Skin of body (tissue), 2 donors: Measurements from ENCODE around the gene FANCC. TPM values are rescaled to one million over a fixed set of nuclear protein-coding genes. Genes with fewer than 3 reads are reported as not detected.
"Not testable (repeated sequence)": the region's sequence is repeated elsewhere in the genome, so short reads cannot be mapped to it uniquely, and the experiment has no call there.

Experiments
- DNase-seq: peaks from one replicate; lab custom pipeline; 2025; lab: John Stamatoyannopoulos, UW
- total RNA-seq: library from RNA; depleted of rRNA; stranded (reverse); fragments of >200 nt; gene quantifications from one replicate; pipeline ENCODE4 v1.2.3, GENCODE V29; 2014

Gene FANCC
- total RNA-seq, 1 donor from 2014 or later: 16.1 TPM

DNA sequence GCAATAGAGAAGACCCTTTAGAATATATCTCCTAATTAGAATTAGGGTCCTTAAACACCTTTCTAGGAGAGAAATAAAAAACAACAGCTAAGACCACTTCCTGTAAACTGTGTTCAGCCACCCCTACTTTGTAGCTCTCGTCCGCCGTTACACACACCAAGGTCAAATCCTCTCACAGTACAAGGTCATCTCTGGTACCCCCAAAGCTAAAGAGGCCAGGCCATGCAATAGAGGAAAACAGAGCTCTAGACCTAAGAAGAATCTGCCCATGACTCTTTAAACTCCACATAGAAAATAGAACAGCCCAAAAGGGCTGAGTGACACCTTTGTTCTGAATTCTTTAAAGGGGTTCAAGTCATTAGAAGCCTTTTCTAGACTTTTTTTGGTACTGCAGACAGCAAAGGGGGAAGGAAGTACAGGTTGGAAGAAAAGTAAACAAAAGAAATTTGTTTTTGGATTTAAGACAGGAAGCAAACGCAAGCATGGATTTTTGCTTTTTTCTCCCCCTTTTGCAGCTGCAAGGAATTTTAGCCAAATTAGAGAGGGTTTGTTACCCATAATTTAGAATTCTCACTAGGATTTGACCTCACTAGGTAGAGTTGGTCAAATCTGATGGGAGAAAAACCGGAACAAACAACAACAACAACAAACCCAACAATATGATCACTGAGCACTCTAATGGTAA is 13.4 kb upstream of the FANCC start:
- DNase-seq: no peak

DNA sequence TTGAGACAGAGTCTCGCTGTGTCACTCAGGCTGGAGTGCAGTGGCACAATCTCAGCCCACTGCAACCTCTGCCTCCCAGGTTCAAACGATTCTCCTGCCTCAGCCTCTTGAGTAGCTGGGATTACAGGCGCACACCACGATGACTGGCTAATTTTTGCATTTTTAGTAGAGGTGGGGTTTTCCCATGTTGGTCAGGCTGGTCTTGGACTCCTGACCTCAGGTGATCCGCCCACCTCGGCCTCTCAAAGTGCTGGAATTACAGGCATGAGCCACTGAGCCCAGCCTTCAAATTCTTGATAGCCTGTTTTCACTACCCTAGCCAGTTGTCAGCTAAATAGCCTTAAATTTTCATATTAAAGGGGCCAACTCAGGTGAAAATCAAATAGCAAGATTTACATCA is 11.6 kb upstream of the FANCC start:
- not testable (repeated sequence) for DNase-seq

DNA sequence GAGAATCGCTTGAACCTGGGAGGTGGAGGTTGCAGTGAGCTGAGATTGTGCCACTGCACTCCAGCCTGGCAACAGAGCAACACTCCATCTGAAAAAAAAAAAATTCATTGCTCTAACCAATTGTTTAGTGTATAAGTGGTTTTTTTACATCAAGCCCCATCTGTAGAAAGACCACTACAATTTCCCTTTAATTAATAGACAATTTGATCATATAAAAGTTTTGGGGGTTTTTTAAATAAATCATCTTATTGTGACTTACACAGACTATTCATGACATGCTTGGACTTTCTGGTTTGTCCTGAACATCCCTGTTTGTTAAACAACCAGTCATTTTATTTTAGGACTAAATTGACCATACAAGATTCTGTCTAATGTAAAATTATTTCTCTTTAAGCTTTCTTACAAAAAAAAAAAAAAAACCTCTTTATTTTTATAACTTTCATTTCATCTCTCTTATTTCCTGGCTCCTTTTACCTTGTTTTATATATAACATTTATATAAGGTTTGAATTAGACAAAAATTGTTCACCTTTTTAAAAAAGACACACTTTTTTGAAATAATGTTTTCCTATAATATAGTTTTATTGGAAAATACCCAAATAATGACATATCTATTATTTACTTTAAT is 9.8 kb upstream of the FANCC start:
- no peak for DNase-seq

DNA sequence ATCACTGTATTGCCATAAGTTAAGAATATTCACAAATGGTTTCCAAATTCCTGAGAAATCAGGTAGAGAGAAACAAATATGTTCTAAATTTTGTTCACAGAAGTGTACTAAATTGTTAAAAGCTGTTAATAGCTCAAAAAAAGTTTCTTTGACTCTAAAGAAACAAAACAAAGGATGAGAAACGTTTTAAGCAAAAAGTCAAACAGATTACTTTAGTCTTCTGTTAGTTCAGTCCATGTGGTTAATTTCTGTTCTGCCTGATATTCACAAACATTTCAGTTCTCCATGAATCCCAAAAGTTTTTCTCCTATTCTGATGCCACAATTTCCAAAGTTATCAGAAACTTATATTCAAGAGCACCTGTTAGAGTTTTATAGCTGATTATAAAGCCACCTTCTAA is 7.7 kb upstream of the FANCC start:
- no peak for DNase-seq

DNA sequence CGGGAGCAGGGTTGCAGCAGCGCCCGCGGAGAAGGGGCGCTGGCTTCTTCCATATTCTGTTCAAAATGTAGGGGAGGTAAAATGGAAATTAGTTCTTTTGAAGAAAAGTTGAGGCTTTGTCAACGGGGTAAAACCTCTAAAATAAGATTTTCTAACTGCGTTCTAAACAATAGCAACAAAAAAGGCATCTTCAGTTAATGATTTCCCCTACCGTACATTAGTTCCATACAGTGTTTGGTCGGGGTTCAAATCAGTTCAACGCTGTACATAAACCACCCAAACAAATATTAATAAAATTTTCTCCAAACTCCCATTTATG is 343 bp upstream of the FANCC start:
- DNase-seq: no peak

DNA sequence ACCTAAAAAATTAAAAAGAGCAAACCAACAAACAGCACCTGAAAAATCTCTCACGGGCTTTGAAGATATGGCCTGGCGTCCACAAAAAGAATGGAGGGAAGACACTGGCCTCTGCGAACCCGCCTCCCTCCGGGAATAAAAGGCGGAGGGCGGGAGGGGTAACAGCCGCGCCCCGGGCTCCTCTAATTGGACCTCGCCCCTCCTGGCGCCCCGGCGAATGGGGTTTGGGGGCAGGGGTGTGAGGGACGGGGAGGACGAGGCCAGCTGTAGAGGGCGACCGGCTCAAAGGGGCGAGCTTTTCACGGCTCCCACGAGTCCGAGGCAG is 753 bp downstream of the FANCC start:
- no peak for DNase-seq

DNA sequence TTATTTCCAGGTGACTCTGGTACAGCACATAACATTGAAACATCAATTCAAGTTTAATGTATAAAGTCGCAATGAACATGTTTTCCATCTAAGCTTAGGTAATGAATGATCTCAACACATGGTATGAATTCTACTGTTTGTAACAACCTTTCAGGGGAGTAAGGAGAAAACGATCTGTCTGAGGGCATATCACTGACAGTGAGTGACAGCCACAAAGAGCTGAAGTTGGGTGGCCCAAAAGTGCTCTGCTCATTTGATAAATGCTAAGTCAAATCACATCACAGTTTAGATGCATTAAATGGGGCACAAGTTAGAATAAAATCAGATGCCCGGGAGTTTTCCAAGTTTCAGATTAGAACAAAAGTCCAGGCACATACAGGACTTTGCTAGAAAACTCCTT is 1.2 kb downstream of the FANCC start:
- no peak for DNase-seq

DNA sequence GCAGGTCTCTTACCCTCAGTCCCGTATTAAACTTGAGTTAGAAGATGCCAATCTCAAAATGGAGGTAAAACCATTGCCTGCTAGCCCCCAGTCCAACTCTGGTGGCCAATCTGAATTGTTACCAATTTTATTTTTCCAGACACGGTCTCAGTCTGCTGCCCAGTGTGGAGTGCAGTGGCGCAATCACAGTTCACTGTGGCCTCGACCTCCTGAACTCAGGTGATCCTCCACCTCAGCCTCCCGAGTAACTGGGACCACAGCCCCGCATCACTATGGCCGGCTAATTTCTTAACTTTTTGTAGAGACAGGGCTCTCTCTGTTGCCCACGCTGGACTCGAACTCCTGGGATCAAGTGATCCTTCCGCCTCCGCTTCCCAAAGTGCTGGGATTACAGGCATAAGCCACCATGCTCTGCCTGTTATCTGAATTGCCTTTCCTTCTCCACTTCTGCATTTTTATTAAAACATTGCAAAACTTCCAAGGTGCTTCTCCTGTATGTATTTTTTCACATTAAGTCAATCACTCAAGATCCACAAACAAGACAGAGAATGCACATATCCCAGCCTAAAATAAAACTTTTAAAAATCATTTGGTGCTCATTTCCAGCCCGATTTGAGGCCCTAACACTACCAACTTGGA is 2.3 kb downstream of the FANCC start:
- no peak for DNase-seq

DNA sequence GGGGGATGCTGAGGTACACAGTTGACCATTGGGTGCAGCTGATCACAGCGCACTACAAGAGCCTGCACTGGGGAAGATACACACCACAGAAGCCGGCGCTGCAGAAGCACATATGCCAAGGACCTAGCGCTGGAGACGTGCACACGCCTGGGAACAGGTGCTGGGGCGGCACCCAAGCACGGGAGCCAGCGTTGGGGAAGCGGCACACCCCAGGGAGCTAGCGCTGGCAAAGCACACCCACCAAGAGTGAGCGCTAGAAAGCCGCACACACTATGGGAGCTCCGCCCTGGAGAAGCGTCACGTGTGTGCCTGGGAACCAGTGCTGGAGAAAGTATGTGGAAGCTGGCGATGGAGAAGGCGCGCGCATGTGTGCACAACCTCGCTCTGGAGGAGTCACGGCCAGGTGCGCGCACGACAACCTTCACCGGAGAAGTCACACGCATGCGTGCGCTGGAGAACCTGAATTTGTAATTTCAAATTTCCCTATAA is 4.5 kb downstream of the FANCC start:
- DNase-seq: peak; percentile 15

DNA sequence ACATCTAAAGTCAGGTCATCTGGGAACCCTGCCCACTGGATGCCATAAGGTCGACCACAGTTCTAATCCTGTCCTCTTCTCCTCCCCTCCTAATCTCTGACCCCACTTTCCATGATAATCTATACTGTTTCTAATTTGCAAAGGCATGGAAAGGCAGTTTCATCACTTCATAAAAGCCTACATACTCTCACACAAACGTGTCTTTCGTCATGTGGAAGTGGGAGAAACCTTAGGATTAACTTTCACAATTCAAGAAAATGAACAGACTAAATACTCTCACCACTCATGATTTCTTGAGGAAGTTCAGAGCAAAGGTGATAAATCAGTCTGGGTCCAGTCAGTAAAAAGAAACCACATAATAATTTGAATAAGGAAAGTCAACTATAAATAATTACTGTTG is 5.5 kb downstream of the FANCC start:
- DNase-seq: no peak

DNA sequence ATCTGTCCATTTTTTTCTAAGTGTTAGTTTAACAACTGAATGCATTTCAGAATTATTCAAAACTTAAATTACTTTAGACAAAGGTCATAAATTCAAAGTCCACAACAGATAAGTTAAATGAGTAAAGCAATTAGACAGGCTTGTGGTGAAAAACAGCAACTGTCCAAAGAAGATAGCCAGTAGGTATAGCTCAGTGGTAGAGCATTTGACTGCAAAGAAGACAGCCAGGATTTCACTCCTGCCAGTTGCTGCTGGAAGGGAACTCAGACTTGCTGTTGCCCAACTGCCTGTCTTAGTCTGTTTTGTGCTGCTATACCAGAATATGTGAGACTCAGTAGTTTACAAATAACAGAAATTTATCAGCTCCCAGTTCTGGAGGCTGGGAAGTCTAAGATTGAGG is 10.0 kb downstream of the FANCC start:
- no peak for DNase-seq

DNA sequence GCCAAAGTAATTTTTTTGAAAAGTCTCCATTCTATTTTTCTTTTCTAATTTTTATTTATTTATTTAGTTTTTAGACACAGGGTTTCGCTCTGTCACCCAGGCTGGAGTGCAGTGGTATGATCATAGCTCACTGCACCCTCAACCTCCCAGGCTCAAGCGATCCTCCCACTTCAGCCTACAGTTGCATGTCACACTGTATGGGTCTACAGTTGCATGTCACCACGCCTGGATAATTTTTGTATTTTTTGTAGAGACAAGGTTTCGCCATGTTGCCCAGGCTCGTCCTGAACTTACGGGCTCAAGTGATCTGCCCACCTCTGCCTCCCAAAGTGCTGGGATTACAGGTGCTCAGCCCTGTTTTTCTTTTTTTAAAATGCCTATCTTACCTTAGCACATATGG is 10.7 kb downstream of the FANCC start:
- DNase-seq: no peak

DNA sequence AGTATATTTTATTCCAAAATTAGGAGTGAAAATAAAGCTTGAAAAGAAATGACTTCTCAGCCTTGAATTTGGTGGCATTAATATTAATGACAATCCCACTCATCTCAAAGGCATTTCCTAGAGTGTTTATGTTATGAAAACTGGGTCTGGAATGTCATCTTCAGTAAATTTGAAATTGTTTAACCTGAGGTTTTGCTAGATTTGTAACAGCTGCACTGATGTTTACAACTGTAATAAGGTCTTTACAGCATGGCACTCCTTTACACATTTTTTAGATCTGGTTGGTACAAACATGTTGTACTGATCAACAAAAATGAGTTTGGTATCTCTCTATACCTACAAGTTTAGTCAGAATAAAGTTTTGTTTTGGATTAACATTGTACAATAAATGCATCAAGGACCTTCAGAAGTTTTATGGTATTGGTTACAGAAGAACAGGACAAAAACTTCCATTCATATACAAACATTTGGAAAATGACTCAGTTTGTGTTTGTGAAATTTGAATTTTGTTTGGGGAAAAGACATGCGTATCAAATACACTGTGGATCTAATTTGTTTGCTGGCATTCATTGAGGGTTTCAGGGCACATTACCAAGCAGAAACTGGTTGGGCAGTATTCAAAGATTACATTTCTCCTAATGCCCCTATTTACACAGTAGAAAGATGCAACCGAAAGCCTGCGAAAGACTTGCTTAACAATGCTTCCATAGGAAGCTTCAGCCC is 11.6 kb downstream of the FANCC start:
- no peak for DNase-seq

DNA sequence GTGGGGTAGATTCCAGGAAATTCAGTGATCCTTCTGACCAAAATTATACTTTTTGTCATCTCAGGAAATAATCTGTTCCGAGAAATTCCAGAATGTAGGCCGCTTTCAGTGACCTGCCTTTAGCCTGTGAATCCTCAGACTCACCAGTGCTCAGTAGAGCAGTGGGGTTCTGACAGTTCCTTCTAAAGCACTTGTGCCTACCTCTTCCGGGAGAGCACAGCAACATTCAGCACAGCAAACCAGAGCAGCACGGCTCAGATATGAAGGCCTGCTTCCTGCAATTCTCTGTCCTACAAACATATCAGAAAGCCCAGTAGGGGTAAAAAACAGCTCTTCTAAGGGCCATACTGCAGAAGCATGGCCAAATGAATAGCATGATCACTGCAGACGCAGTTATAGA is 15.0 kb downstream of the FANCC start:
- no peak for DNase-seq

DNA sequence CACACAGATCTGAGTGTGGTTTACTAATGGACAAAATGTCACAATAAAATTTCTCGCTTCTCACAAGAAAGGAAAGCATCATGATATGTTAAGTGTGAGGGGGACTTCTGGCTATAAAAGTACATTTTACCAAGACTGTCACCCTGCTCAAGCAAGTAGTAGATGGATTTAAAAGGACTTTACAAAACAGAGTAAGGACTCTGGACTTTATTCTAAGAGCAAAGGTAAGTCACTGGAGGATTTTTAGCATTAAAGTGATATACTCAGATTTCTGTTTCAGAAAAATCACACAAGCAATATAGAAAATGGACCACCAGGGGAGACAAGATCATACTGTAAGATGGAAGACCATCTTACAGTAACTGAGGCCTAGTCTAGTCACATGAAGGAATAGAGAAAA is 19.7 kb downstream of the FANCC start:
- no peak for DNase-seq

DNA sequence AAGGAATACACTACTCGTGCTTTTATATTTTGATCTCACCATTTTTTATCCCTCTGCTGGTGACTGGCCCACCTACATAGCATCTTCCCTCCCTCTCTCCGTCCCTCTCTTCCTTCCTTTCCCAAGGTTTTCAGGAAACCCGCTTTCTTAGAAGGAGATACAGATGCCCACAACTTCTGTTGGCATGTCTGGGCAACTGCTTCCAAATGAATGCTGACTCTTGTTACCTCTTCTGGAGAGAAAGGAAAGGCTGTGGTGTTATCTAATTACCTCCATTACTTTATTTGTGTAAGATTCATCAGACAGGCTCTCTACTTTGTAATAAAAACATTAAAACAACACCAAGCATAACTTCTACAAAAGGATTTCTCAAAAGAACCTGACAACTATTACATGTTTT is 20.2 kb downstream of the FANCC start:
- no peak for DNase-seq

DNA sequence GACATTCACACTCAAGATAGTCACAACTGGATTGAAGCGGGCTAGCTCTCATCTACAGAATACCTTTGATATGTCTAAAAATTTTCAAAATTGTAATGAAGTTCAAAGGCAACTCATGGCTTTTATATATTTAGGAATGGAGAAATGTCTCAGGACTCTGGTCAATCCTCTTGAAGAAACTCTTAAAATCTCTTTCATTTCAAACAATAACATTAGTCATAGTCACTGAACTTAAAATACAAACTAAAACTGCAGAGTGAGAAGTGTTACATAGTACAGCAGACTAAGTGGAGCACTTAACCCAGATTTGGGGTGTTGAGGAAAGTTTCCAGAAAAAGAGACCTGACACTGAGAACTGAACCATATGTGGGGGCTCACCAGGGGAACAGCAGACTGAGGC is 20.7 kb downstream of the FANCC start:
- DNase-seq: no peak

DNA sequence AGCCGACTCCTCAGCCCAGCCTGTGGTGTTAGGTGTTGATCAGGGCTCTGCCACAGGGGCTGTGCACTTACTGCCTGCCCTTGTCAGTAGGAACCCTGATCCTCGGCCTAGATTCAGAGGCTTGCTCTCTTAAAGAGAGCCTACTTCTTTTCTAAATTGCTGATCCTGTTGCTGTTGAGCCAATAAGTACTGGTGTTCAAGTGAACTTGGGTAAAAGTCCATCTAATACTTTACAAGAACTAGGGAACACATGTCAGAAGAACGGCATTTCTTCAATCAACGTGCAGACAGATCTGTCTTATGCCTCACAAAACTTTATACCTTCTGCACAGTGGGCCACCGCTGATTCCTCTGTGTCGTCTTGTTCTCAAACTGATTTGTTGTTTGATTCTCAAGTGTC is 24.2 kb downstream of the FANCC start:
- not testable (repeated sequence) for DNase-seq

DNA sequence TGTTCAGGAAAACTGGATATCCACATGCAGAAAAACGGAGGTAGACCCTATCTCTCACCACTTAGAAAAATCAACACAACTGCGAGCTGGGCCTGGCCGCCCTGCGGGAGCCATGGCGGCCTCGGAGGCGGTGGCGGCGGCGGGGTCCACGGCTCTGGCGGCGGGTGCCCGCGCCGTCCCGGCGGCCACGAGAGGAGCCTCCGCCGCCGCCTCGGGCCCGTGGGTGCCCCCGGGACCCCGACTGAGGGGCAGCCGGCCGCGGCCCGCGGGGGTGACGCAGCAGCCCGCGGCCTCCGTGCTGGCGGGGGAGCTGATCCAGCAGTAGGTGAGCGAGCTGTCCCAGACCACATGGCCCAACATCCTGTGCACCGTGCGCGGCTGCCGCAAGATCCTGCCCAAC is 25.3 kb downstream of the FANCC start:
- no peak for DNase-seq

DNA sequence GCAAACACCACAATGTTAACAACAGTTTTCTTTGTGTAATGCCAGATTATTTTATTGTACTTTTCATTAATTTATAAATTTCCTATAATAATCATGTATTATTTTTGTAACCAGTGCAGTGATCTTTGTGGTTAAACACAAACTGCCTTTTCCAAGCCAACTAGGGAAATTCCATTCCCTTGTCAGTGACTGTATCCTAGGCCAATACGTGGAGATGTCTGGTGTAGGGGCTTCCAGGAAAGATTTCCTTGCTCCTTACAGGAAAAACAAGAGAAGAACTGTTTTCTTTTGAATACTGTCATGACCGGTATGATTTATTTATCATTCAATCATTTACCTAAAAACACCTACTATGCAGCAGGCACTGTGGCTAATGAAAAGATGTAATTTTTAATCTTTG is 31.4 kb downstream of the FANCC start:
- no peak for DNase-seq

DNA sequence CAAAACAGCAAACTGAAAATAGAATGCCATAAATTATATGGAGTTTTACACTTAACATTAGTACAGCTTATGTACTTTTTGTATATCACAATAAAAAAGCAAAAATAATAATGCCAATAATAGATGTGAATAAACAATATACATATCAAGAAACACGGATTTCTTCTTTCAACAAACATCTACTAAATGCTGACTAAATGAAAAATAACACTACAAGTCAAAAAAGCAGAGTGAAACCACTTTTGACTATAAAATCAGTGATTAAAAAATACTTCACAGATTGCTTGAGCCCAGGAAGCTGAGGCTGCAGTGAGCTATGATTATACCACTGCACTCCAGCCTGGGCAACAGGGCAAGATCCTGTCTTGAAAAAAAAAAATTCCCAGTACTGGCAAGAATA is 32.2 kb downstream of the FANCC start:
- no peak for DNase-seq
